ENCODE data around the gene POU3F1.

POU3F1 gene

GRCh38 chr1:38068980-38069340 lies 22.4 kb upstream of the POU3F1 start:
- Histone ChIP-seq H2AFZ (ENCODE audit: low read depth, low read length, severe bottlenecking) (no peak overlapping the region), H3K9me3 (ENCODE audit: insufficient read depth, low read length) (no peaks in the 10 kb centered on the region), H3K27me3 (ENCODE audit: low read length) (no peaks in the 10 kb centered on the region), H3K4me2 (ENCODE audit: low read depth, low read length, poor library complexity, severe bottlenecking) (no peak overlapping the region), H4K20me1 (ENCODE audit: low read depth, low read length) (no peaks in the 10 kb centered on the region), H3K9ac (ENCODE audit: low read length) (no peak overlapping the region), H3K79me2 (ENCODE audit: insufficient read depth, low read length) (no peaks in the 10 kb centered on the region), H3F3A (ENCODE audit: insufficient read depth) (no peaks in the 10 kb centered on the region), H3K9me2 (replicated peaks; ENCODE audit: insufficient read depth, low read length) (no peaks in the 10 kb centered on the region), H3K36me3 (ENCODE audit: low read length) (no peaks in the 10 kb centered on the region), H3K27ac (ENCODE audit: low read depth, low read length) (no peak overlapping the region), H3K4me3 (ENCODE audit: insufficient read depth, low read length, poor library complexity, severe bottlenecking) (no peak overlapping the region)
- no peak for TF ChIP-seq EZH2phosphoT487 (conservative IDR thresholded peaks at IDR 0.05; ENCODE audit: low read length)
- no peak for TF ChIP-seq CTCF (IDR thresholded peaks at IDR 0.05; ENCODE audit: insufficient read depth, low read length, poor library complexity, severe bottlenecking)

DNA sequence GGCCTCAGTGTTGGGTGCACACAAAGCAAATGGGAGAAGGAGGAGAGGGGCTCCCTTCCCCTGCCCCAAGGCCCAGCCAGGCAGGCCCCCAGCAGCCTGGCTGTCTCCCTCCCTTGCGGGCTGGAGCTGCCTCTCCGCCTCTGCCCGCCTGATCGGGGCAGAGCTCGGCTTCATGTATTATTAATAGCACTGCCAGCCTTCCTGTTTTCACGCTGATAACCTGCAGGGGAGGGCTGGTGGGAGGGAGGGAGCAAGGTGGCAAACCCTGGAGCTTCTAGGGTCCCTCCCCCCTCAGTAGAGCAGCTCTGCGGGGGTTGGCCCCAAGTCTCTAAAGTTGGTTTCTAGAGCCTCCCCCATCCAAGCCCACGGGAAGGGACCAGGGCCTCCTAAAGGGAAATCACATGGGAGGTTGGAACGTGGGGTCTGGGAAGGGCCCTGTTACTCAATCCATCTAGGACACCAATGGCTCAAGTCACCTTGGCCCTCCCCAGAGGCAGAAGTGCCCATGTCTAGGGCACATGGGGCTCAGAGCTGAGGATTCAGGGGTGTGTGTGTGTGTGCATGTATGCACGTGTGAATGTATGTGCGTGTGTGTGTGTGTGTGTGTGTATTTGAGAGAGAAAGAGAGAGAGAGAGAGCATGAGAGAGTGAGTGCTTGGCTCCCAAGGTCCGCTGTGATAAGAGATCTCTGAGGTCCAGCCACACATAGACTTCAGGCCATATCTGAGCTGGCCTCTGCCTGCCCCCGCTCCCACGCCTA lies 21.8 kb upstream of the POU3F1 start:
- no peaks in the 10 kb centered on the region for H3K27me3 ChIP-seq (ENCODE audit: low read length)
- no peaks in the 10 kb centered on the region for H3K79me2 ChIP-seq (ENCODE audit: insufficient read depth, low read length)
- no peaks in the 10 kb centered on the region for H3K36me3 ChIP-seq (ENCODE audit: low read length)
- no peaks in the 10 kb centered on the region for H4K20me1 ChIP-seq (ENCODE audit: low read depth, low read length)
- no peaks in the 10 kb centered on the region for H3K9me2 ChIP-seq (replicated peaks; ENCODE audit: insufficient read depth, low read length)
- no peak overlapping the region for H3K4me3 ChIP-seq (ENCODE audit: insufficient read depth, low read length, poor library complexity, severe bottlenecking)
- TF ChIP-seq EZH2phosphoT487 (conservative IDR thresholded peaks at IDR 0.05; ENCODE audit: low read length): no peak
- TF ChIP-seq CTCF (IDR thresholded peaks at IDR 0.05; ENCODE audit: insufficient read depth, low read length, poor library complexity, severe bottlenecking): no peak
- no peaks in the 10 kb centered on the region for H3F3A ChIP-seq (ENCODE audit: insufficient read depth)
- no peak overlapping the region for H2AFZ ChIP-seq (ENCODE audit: low read depth, low read length, severe bottlenecking)
- no peaks in the 10 kb centered on the region for H3K9me3 ChIP-seq (ENCODE audit: insufficient read depth, low read length)
- H3K4me2 ChIP-seq (ENCODE audit: low read depth, low read length, poor library complexity, severe bottlenecking): no peak overlapping the region
- H3K27ac ChIP-seq (ENCODE audit: low read depth, low read length): no peak overlapping the region
- no peak overlapping the region for H3K9ac ChIP-seq (ENCODE audit: low read length)

DNA sequence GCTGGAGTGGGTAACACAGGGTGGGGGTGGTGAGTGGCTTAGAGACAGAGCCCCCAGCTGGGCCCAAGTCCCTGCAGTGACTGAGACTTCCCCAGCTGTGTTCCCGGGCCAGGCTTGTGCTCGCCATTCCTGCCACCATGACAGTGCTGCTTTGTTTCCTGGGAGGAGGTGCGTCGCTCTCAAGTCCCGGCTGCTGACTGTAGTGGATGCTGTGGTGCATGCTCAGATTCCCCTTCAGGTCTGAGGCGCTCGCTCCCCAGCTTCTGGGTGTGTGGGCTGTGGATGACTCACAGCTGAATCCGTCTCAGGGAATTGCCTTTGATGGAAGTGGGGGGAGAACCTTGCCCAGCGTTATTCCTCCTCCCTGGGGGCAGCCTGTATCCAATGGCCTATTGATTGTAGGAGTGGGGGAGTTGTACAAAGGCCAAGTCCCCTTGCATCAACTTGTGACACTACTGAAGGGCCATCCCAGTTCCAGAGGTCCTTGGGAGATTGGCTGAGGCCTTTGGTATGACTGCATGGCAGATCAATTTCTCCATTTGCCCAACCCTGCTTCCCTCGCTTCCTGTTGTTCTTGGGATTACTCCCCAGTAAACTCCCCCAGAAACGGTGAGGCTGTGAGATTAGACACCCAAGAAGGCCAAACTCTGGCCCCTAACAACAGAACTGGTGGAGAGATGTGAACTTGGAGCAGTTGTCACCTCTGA lies 17.8 kb upstream of the POU3F1 start:
- H3K9ac ChIP-seq (ENCODE audit: low read length): no peak overlapping the region
- H3K27me3 ChIP-seq (ENCODE audit: low read length): no peaks in the 10 kb centered on the region
- H3K9me3 ChIP-seq (ENCODE audit: insufficient read depth, low read length): no peaks in the 10 kb centered on the region
- H3K36me3 ChIP-seq (ENCODE audit: low read length): no peaks in the 10 kb centered on the region
- H2AFZ ChIP-seq (ENCODE audit: low read depth, low read length, severe bottlenecking): no peak overlapping the region
- no peak overlapping the region for H3K27ac ChIP-seq (ENCODE audit: low read depth, low read length)
- no peaks in the 10 kb centered on the region for H3F3A ChIP-seq (ENCODE audit: insufficient read depth)
- H3K4me3 ChIP-seq (ENCODE audit: insufficient read depth, low read length, poor library complexity, severe bottlenecking): no peak overlapping the region
- no peaks in the 10 kb centered on the region for H3K9me2 ChIP-seq (replicated peaks; ENCODE audit: insufficient read depth, low read length)
- TF ChIP-seq EZH2phosphoT487 (conservative IDR thresholded peaks at IDR 0.05; ENCODE audit: low read length) (no peak), CTCF (IDR thresholded peaks at IDR 0.05; ENCODE audit: insufficient read depth, low read length, poor library complexity, severe bottlenecking) (no peak)
- H3K79me2 ChIP-seq (ENCODE audit: insufficient read depth, low read length): no peaks in the 10 kb centered on the region
- no peak overlapping the region for H3K4me2 ChIP-seq (ENCODE audit: low read depth, low read length, poor library complexity, severe bottlenecking)
- no peaks in the 10 kb centered on the region for H4K20me1 ChIP-seq (ENCODE audit: low read depth, low read length)

Data from SU-DHL-6 (cell line).